Fibroblast of lung (primary cell): Measurements from ENCODE around the gene MFSD6L.

ENCODE experiments used
- EZH2 ChIP-seq: IDR thresholded peaks from 2 replicates; pipeline ENCODE4 v1.5.1; 2012; ENCODE audit warnings: low read length, control low read depth, mild to moderate bottlenecking; ENCODE audit errors: missing control alignments
- TF ChIP-seq, protein P1 (sequence below), 2 donors: IDR thresholded peaks in 1 of 2; conservative IDR thresholded peaks in 1 of 2; 1 replicate in 1 of 2; 2 replicates in 1 of 2; pipeline ENCODE4 v1.5.1; 2011 to 2012; ENCODE audit warnings: low read length in 2 of 2, control low read depth in 1 of 2, inconsistent platforms in 1 of 2, low read depth in 1 of 2, mild to moderate bottlenecking in 1 of 2

DNA sequence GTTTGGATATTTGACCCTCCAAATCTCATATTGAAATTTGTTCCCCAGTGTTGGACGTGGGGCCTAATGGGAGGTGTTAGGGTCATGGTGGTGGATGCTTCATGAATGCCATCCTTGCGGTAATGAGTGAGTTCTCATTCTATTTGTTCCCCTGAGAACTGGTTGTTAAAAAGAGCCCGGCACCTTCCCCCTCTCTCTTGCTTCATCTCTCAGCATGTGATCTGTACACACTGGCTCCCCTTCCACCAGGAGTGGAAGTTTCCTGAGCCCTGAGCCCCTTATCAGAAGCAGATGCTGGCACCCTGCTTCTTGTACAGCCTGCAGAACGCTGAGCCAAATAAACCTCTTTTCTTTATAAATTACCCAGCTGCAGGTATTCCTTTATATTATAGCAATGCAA, 42.7 kb upstream of the MFSD6L start:
- TF ChIP-seq, protein P1, sequence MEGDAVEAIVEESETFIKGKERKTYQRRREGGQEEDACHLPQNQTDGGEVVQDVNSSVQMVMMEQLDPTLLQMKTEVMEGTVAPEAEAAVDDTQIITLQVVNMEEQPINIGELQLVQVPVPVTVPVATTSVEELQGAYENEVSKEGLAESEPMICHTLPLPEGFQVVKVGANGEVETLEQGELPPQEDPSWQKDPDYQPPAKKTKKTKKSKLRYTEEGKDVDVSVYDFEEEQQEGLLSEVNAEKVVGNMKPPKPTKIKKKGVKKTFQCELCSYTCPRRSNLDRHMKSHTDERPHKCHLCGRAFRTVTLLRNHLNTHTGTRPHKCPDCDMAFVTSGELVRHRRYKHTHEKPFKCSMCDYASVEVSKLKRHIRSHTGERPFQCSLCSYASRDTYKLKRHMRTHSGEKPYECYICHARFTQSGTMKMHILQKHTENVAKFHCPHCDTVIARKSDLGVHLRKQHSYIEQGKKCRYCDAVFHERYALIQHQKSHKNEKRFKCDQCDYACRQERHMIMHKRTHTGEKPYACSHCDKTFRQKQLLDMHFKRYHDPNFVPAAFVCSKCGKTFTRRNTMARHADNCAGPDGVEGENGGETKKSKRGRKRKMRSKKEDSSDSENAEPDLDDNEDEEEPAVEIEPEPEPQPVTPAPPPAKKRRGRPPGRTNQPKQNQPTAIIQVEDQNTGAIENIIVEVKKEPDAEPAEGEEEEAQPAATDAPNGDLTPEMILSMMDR (conservative IDR thresholded peaks at IDR 0.05 in 1 of 2, IDR thresholded peaks at IDR 0.05 in 1 of 2; ENCODE audit: low read depth in 1 of 2, low read length in 2 of 2), result no peak
- no peak for TF ChIP-seq EZH2
